BE2C (cell line): ENCODE measurements around the gene ACTA1.

Experiments used
- DNase-seq: peaks from one replicate; pipeline ENCODE4 v3.0.0-alpha.2; 2020
- H3K27me3 ChIP-seq: fragments of 250-450 bp; sonication (Bioruptor Pico); 2 replicates; pipeline ENCODE4 v1.5.1; 2020; ENCODE audit warnings: mild to moderate bottlenecking
- H3K36me3 ChIP-seq: fragments of 250-450 bp; sonication (Bioruptor Pico); 2 replicates; pipeline ENCODE4 v1.5.1; 2020; ENCODE audit warnings: mild to moderate bottlenecking
- H3K4me1 ChIP-seq: fragments of 250-450 bp; sonication (Bioruptor Pico); 2 replicates; pipeline ENCODE4 v1.5.1; 2020
- H3K4me3 ChIP-seq: 2 replicates; pipeline ENCODE4 v1.5.1; 2011; ENCODE audit warnings: low read depth, low read length
- H3K9me3 ChIP-seq: fragments of 250-450 bp; sonication (Bioruptor Pico); 2 replicates; pipeline ENCODE4 v1.5.1; 2020
- CTCF ChIP-seq: IDR thresholded peaks from 2 replicates; pipeline ENCODE4 v1.5.1; 2012; ENCODE audit warnings: mild to moderate bottlenecking, low read depth, low read length

The ACTA1 gene

GRCh38 chr1:229385853-229386456 lies 47.9 kb downstream of the ACTA1 start:
- DNase-seq: no peak
- Histone ChIP-seq H3K36me3 (no peaks in the 10 kb centered on the region), H3K4me1 (peaks cover 5% of the 10 kb centered on the region; the same call in 1 of the 2 replicates), H3K27me3 (no peaks in the 10 kb centered on the region), H3K9me3 (no peaks in the 10 kb centered on the region), H3K4me3 (no peak overlapping the region)
- TF ChIP-seq CTCF: no peak

- H3K36me3 ChIP-seq: no peaks in the 10 kb centered on the region
- H3K4me3 ChIP-seq: no peak overlapping the region
- no peaks in the 10 kb centered on the region for H3K27me3 ChIP-seq
- no peak for DNase-seq
- no peaks in the 10 kb centered on the region for H3K9me3 ChIP-seq
- H3K4me1 ChIP-seq: peaks cover 7% of the 10 kb centered on the region; the same call in 1 of the 2 replicates
- TF ChIP-seq CTCF: no peak
Observed at GRCh38 chr1:229384822-229385221, 49.1 kb downstream of the ACTA1 start.

- Histone ChIP-seq H3K4me3 (no peak overlapping the region), H3K4me1 (peaks cover 7% of the 10 kb centered on the region; the same call in 1 of the 2 replicates), H3K36me3 (no peaks in the 10 kb centered on the region), H3K27me3 (no peaks in the 10 kb centered on the region), H3K9me3 (no peaks in the 10 kb centered on the region)
- no peak for TF ChIP-seq CTCF
- DNase-seq: no peak
Observed at GRCh38 chr1:229383961-229384360, 49.9 kb downstream of the ACTA1 start.

- H3K4me3 ChIP-seq: no peak overlapping the region
- no peaks in the 10 kb centered on the region for H3K36me3 ChIP-seq
- H3K4me1 ChIP-seq: peaks cover 7% of the 10 kb centered on the region; the same call in 1 of the 2 replicates
- no peak for DNase-seq
- H3K27me3 ChIP-seq: no peaks in the 10 kb centered on the region
- TF ChIP-seq CTCF: no peak
- no peaks in the 10 kb centered on the region for H3K9me3 ChIP-seq
Observed at GRCh38 chr1:229383188-229383587, 50.7 kb downstream of the ACTA1 start.
